Left renal cortex interstitium (tissue), 4 donors: Measurements from ENCODE around the gene ZNF485. TPM values are rescaled to one million over a fixed set of nuclear protein-coding genes. Genes with fewer than 3 reads are reported as not detected.
"Not testable (repeated sequence)": the region's sequence is repeated elsewhere in the genome, so short reads cannot be mapped to it uniquely, and the experiment has no call there.

Experiments used
- DNase-seq, 4 donors: peaks; one replicate each; pipeline ENCODE4 v3.0.0-alpha.2; 2013; ENCODE audit warnings: low read depth in 4 of 4, low spot score in 2 of 4, missing footprints in 1 of 4
- polyA plus RNA-seq, 4 donors: library from polyadenylated mRNA; unstranded; fragments of 120-200 nt; gene quantifications; one replicate each; pipeline ENCODE4 v1.2.1, GENCODE V29; 2013; ENCODE audit not compliant: insufficient read length in 4 of 4

The ZNF485 gene
- polyA plus RNA-seq: 1 to 10 TPM; 4.1 to 6.2 (median 5.4) TPM

- peak in 2 of 4 donors; percentile 57 to 58 for DNase-seq
Measured at GRCh38 chr10:43606323-43607198, at the start of gene ZNF485. ZNF485 (plus strand) TSS chr10:43606438; CDS start chr10:43607051, 613 bp downstream.

- no peak for DNase-seq
Measured at GRCh38 chr10:43557214-43557613, 49.0 kb upstream of the ZNF485 start.

- DNase-seq: no peak
Measured at GRCh38 chr10:43569681-43570080, 36.6 kb upstream of the ZNF485 start.

- no peak for DNase-seq
Measured at GRCh38 chr10:43570971-43571370, 35.3 kb upstream of the ZNF485 start.

- peak in 2 of 4 donors; percentile 35 to 48 for DNase-seq
Measured at GRCh38 chr10:43573250-43574000, 32.8 kb upstream of the ZNF485 start.

- peak; percentile 67 to 83 (median 76) for DNase-seq
Measured at GRCh38 chr10:43574001-43574892, 32.0 kb upstream of the ZNF485 start, which contains the start of gene ZNF239. ZNF239 (minus strand) TSS chr10:43574616; CDS start chr10:43558079, 16,537 bp downstream.

- DNase-seq: no peak
Measured at GRCh38 chr10:43574906-43575305, 31.3 kb upstream of the ZNF485 start.

GRCh38 chr10:43576062-43576461 is 30.2 kb upstream of the ZNF485 start:
- DNase-seq: no peak

GRCh38 chr10:43576580-43576979 is 29.7 kb upstream of the ZNF485 start:
- no peak for DNase-seq

GRCh38 chr10:43584051-43584450 is 22.2 kb upstream of the ZNF485 start:
- DNase-seq: no peak

- no peak for DNase-seq
Measured at GRCh38 chr10:43585046-43585445, 21.2 kb upstream of the ZNF485 start.

- DNase-seq: no peak
Measured at GRCh38 chr10:43585981-43586729, 20.1 kb upstream of the ZNF485 start.

GRCh38 chr10:43586730-43587115 is 19.5 kb upstream of the ZNF485 start:
- not testable (repeated sequence) for DNase-seq

- no peak for DNase-seq
Measured at GRCh38 chr10:43591303-43591904, 14.8 kb upstream of the ZNF485 start.

GRCh38 chr10:43594944-43595589 is 11.2 kb upstream of the ZNF485 start:
- DNase-seq: no peak

- DNase-seq: no peak
Measured at GRCh38 chr10:43595739-43596298, 10.4 kb upstream of the ZNF485 start.

- no peak for DNase-seq
Measured at GRCh38 chr10:43596546-43596945, 9.7 kb upstream of the ZNF485 start.

- DNase-seq: no peak
Measured at GRCh38 chr10:43598446-43598845, 7.8 kb upstream of the ZNF485 start.
